Measurements from ENCODE around the gene LNX1.

DNA sequence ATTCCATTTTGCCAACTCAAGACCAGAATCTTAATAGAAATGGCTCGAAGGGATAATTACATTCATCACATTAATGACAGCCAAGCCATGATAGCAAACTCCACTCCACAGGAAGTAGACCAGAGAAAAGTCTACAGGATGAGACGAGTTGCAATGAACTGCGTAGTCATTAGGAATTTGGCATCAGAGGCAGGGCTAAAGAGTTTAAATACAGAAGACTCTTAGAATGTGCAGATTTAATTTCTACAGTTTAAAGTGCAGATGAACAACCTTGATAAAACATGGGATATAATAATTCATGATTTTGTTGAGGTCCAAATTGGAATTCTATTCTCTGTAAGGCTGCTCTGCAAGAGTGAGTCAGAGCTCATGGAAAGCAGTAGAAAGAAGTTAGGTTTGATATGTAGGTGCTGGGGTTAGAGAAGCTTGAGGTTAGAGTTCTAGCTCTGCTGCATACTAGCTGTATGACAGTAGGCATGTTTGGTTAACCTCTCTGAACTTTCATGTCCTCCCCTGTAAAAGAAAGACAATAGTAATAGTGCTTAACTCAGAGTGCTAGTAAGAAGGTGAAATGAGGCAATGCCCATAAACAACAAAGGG, 32.2 kb downstream of the LNX1 start:
- no peak for TF ChIP-seq ZFP30 (CRISPR knock-in tag; IDR thresholded peaks at IDR 0.05)
- TF ChIP-seq, protein P1, sequence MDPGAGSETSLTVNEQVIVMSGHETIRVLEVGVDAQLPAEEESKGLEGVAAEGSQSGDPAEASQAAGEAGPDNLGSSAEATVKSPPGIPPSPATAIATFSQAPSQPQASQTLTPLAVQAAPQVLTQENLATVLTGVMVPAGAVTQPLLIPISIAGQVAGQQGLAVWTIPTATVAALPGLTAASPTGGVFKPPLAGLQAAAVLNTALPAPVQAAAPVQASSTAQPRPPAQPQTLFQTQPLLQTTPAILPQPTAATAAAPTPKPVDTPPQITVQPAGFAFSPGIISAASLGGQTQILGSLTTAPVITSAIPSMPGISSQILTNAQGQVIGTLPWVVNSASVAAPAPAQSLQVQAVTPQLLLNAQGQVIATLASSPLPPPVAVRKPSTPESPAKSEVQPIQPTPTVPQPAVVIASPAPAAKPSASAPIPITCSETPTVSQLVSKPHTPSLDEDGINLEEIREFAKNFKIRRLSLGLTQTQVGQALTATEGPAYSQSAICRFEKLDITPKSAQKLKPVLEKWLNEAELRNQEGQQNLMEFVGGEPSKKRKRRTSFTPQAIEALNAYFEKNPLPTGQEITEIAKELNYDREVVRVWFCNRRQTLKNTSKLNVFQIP (CRISPR knock-in tag; IDR thresholded peaks at IDR 0.05; ENCODE audit: borderline replicate concordance, low read depth), result no peak
- TF ChIP-seq ARNTL (CRISPR knock-in tag; IDR thresholded peaks at IDR 0.05; ENCODE audit: borderline replicate concordance, low read depth), result no peak
- TF ChIP-seq, protein P2, sequence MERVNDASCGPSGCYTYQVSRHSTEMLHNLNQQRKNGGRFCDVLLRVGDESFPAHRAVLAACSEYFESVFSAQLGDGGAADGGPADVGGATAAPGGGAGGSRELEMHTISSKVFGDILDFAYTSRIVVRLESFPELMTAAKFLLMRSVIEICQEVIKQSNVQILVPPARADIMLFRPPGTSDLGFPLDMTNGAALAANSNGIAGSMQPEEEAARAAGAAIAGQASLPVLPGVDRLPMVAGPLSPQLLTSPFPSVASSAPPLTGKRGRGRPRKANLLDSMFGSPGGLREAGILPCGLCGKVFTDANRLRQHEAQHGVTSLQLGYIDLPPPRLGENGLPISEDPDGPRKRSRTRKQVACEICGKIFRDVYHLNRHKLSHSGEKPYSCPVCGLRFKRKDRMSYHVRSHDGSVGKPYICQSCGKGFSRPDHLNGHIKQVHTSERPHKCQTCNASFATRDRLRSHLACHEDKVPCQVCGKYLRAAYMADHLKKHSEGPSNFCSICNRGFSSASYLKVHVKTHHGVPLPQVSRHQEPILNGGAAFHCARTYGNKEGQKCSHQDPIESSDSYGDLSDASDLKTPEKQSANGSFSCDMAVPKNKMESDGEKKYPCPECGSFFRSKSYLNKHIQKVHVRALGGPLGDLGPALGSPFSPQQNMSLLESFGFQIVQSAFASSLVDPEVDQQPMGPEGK (CRISPR knock-in tag; IDR thresholded peaks at IDR 0.05; ENCODE audit: borderline replicate concordance), result no peak
- TF ChIP-seq, protein P3, sequence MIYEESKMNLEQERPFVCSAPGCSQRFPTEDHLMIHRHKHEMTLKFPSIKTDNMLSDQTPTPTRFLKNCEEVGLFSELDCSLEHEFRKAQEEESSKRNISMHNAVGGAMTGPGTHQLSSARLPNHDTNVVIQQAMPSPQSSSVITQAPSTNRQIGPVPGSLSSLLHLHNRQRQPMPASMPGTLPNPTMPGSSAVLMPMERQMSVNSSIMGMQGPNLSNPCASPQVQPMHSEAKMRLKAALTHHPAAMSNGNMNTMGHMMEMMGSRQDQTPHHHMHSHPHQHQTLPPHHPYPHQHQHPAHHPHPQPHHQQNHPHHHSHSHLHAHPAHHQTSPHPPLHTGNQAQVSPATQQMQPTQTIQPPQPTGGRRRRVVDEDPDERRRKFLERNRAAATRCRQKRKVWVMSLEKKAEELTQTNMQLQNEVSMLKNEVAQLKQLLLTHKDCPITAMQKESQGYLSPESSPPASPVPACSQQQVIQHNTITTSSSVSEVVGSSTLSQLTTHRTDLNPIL (CRISPR knock-in tag; IDR thresholded peaks at IDR 0.05; ENCODE audit: low read depth), result no peak
- TF ChIP-seq, protein P4, sequence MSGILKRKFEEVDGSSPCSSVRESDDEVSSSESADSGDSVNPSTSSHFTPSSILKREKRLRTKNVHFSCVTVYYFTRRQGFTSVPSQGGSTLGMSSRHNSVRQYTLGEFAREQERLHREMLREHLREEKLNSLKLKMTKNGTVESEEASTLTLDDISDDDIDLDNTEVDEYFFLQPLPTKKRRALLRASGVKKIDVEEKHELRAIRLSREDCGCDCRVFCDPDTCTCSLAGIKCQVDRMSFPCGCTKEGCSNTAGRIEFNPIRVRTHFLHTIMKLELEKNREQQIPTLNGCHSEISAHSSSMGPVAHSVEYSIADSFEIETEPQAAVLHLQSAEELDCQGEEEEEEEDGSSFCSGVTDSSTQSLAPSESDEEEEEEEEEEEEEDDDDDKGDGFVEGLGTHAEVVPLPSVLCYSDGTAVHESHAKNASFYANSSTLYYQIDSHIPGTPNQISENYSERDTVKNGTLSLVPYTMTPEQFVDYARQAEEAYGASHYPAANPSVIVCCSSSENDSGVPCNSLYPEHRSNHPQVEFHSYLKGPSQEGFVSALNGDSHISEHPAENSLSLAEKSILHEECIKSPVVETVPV (CRISPR knock-in tag; IDR thresholded peaks at IDR 0.05), result no peak
